HG02852 (cell line): ENCODE data around the gene DVL2.
A peak's percentile ranks its signal among the peaks of the same experiment; 100 is the strongest.

Experiments
- ATAC-seq: cut with Tn5 transposase; IDR thresholded peaks from one replicate; pipeline ENCODE4 v1.9.1; 2021; ENCODE audit warnings: mild to moderate bottlenecking, moderate library complexity; ENCODE audit not compliant: unreplicated experiment

Gene DVL2

GRCh38 chr17:7234083-7234951 is at the start of gene DVL2:
Gene DVL2 (minus strand): TSS chr17:7234517. CDS start chr17:7234262, 255 bp downstream.
- peak; percentile 60 for ATAC-seq

GRCh38 chr17:7283471-7284216 is 49.3 kb upstream of the DVL2 start:
- ATAC-seq, result no peak

GRCh38 chr17:7282752-7283321 is 48.5 kb upstream of the DVL2 start:
- no peak for ATAC-seq

GRCh38 chr17:7281953-7282751 is 47.8 kb upstream of the DVL2 start:
- no peak for ATAC-seq

GRCh38 chr17:7281074-7281952 is 47.0 kb upstream of the DVL2 start, which contains the start of gene SLC2A4:
Gene SLC2A4 (plus strand): TSS chr17:7281718. CDS start chr17:7281935, 217 bp downstream.
- ATAC-seq, result peak; percentile 70

- ATAC-seq, result peak; percentile 60
Measured at GRCh38 chr17:7280519-7281073, 46.3 kb upstream of the DVL2 start.

GRCh38 chr17:7279448-7279847 is 45.1 kb upstream of the DVL2 start:
- ATAC-seq, result no peak

GRCh38 chr17:7266784-7267183 is 32.5 kb upstream of the DVL2 start:
- no peak for ATAC-seq

GRCh38 chr17:7263801-7264078 is 29.4 kb upstream of the DVL2 start:
- ATAC-seq, result no peak

GRCh38 chr17:7262935-7263800 is 28.9 kb upstream of the DVL2 start:
- no peak for ATAC-seq

GRCh38 chr17:7262192-7262934 is 28.0 kb upstream of the DVL2 start, which contains the start of gene CLDN7:
Gene CLDN7 (minus strand): TSS chr17:7262478. CDS start chr17:7262043, 435 bp downstream.
- ATAC-seq, result no peak

GRCh38 chr17:7261379-7262191 is 27.3 kb upstream of the DVL2 start:
- no peak for ATAC-seq

GRCh38 chr17:7260651-7261378 is 26.5 kb upstream of the DVL2 start:
- no peak for ATAC-seq

- ATAC-seq, result no peak
Measured at GRCh38 chr17:7260151-7260550, 25.8 kb upstream of the DVL2 start.

GRCh38 chr17:7259555-7259889 is 25.2 kb upstream of the DVL2 start:
- ATAC-seq, result no peak

- ATAC-seq, result no peak
Measured at GRCh38 chr17:7258731-7259554, 24.6 kb upstream of the DVL2 start.
